Colonic mucosa (tissue), 4 donors: ENCODE measurements around the gene LGI4. TPM values are rescaled to one million over a fixed set of nuclear protein-coding genes. Genes with fewer than 3 reads are reported as not detected.

Source experiments
- DNase-seq: peaks from one replicate; pipeline ENCODE4 v3.0.0-alpha.2; 2020
- H3K27ac ChIP-seq: fragments of 200-600 bp; one replicate; pipeline ENCODE4 v1.8.0; 2021
- H3K27me3 ChIP-seq: fragments of 200-600 bp; one replicate; pipeline ENCODE4 v1.8.0; 2021
- H3K36me3 ChIP-seq: fragments of 200-600 bp; one replicate; pipeline ENCODE4 v1.8.0; 2021
- H3K4me1 ChIP-seq: fragments of 200-600 bp; one replicate; pipeline ENCODE4 v1.8.0; 2021; ENCODE audit warnings: mild to moderate bottlenecking
- H3K4me3 ChIP-seq: fragments of 200-600 bp; one replicate; pipeline ENCODE4 v1.8.0; 2021
- H3K9ac ChIP-seq, 2 donors: one replicate each; pipeline ENCODE4 v1.7.0; 2013; ENCODE audit warnings: control low read depth in 2 of 2, low read depth in 2 of 2, low read length in 2 of 2
- H3K9me3 ChIP-seq: fragments of 200-600 bp; one replicate; pipeline ENCODE4 v1.8.0; 2021
- CTCF ChIP-seq: fragments of 200-600 bp; IDR thresholded peaks from one replicate; pipeline ENCODE4 v1.8.0; 2022; ENCODE audit warnings: antibody characterized with exemption, mild to moderate bottlenecking
- intact Hi-C: fragments of 100-400 bp; cut with DNase I; formaldehyde crosslinking; loops from one replicate; pipeline ENCODE4 v1.14.1; 2022
- total RNA-seq, 2 donors: library from RNA; stranded (reverse); fragmentation: NEBNext Ultra II Directional in 1 of 2; extraction: Animal tissue kit (Norgen Biotek cat#: 25700) in 1 of 2; gene quantifications; one replicate each; pipeline ENCODE4 v1.2.1, GENCODE V29; 2021
- donor health status: healthy.
- donor health status: DM: no; HTN: no; CAD: no.
- donor health status: DM: no; HTN: no; CAD: no.

The LGI4 gene
- total RNA-seq, 2 donors from 2014 or later: 5.8 to 10.2 TPM

GRCh38 chr19:35094656-35095055, 40.2 kb downstream of the LGI4 start:
- no peaks in the 10 kb centered on the region for H3K36me3 ChIP-seq
- H3K9ac ChIP-seq: no peak overlapping the region
- no peak overlapping the region for H3K4me3 ChIP-seq
- TF ChIP-seq CTCF: no peak
- no peaks in the 10 kb centered on the region for H3K4me1 ChIP-seq
- DNase-seq: no peak
- intact Hi-C loops: no loop called here
- no peaks in the 10 kb centered on the region for H3K9me3 ChIP-seq
- H3K27me3 ChIP-seq: no peaks in the 10 kb centered on the region
- H3K27ac ChIP-seq: no peak overlapping the region

GRCh38 chr19:35093941-35094647, 40.8 kb downstream of the LGI4 start:
- no peak overlapping the region for H3K4me3 ChIP-seq
- DNase-seq: no peak
- H3K4me1 ChIP-seq: no peaks in the 10 kb centered on the region
- H3K9ac ChIP-seq: no peak overlapping the region
- TF ChIP-seq CTCF: no peak
- H3K27me3 ChIP-seq: no peaks in the 10 kb centered on the region
- H3K36me3 ChIP-seq: no peaks in the 10 kb centered on the region
- intact Hi-C loops: no loop called here
- no peak overlapping the region for H3K27ac ChIP-seq
- no peaks in the 10 kb centered on the region for H3K9me3 ChIP-seq

GRCh38 chr19:35093430-35093829, 41.4 kb downstream of the LGI4 start:
- no peaks in the 10 kb centered on the region for H3K4me1 ChIP-seq
- H3K27me3 ChIP-seq: no peaks in the 10 kb centered on the region
- TF ChIP-seq CTCF: no peak
- no peak overlapping the region for H3K27ac ChIP-seq
- intact Hi-C loops: no loop called here
- H3K9me3 ChIP-seq: no peaks in the 10 kb centered on the region
- no peaks in the 10 kb centered on the region for H3K36me3 ChIP-seq
- DNase-seq: no peak
- no peak overlapping the region for H3K4me3 ChIP-seq
- no peak overlapping the region for H3K9ac ChIP-seq

- no peak overlapping the region for H3K4me3 ChIP-seq
- peak; percentile 52 for TF ChIP-seq CTCF
- no peaks in the 10 kb centered on the region for H3K9me3 ChIP-seq
- peak; percentile 68 for DNase-seq
- no peak overlapping the region for H3K9ac ChIP-seq
- intact Hi-C loops: no loop called here
- no peaks in the 10 kb centered on the region for H3K4me1 ChIP-seq
- H3K36me3 ChIP-seq: no peaks in the 10 kb centered on the region
- no peaks in the 10 kb centered on the region for H3K27me3 ChIP-seq
- no peak overlapping the region for H3K27ac ChIP-seq
These were observed 44.2 kb downstream of the LGI4 start for GRCh38 chr19:35090506-35091214.

GRCh38 chr19:35090160-35090505, 44.7 kb downstream of the LGI4 start:
- no peak for TF ChIP-seq CTCF
- no peak for DNase-seq
- no peaks in the 10 kb centered on the region for H3K27me3 ChIP-seq
- H3K9ac ChIP-seq: no peak overlapping the region
- no peaks in the 10 kb centered on the region for H3K4me1 ChIP-seq
- no peaks in the 10 kb centered on the region for H3K36me3 ChIP-seq
- H3K9me3 ChIP-seq: no peaks in the 10 kb centered on the region
- no peak overlapping the region for H3K4me3 ChIP-seq
- no peak overlapping the region for H3K27ac ChIP-seq
- intact Hi-C loops: no loop called here
